ENCODE data around the gene DCUN1D3.

The DCUN1D3 gene

DNA sequence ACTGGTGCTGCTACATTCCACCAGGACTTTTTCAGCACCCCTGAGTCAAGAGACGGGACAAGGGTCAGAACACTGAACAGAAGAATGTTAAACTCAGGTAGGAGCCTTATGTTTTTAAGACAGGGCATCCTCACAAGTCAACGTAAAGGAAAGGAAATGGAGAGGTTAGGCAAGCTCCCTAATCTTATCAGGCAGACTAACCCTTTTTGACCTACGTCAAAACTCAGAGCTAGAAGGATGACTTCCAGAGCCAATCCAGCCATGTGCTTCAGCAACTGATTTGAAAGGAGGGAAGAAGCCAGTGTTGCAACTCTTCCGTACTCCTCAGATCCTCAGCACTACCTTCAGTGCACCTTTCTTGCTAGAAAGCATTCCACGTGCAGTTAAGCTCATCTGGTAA, 47.0 kb downstream of the DCUN1D3 start:
- TF ChIP-seq SNAI2 (CRISPR knock-in tag; IDR thresholded peaks at IDR 0.05), result no peak
- ATAC-seq, result no peak

DNA sequence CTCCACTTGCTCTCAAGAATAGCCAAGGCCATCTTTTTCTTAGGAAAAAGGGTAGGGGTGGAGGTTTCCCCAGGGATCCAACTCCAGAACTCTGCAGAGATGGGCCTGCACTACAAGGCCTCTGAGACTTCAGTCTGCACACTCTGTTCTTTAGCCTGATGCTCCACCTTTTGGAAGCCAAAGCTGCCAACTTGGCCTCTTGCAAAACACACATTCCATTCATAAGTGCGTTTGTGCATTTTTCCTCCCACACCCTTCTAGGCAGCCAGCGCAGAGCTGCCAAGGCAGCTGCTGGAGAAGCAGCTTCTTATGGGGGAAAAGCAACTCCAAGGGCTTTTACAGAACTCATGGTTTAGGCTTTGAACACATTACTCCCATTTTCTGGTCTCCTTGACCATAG, 48.6 kb downstream of the DCUN1D3 start:
- ATAC-seq, result peak; percentile 88
- TF ChIP-seq SNAI2 (CRISPR knock-in tag; IDR thresholded peaks at IDR 0.05) (no peak), ESRRG (CRISPR knock-in tag; IDR thresholded peaks at IDR 0.05) (no peak), RARB (CRISPR knock-in tag; IDR thresholded peaks at IDR 0.05) (no peak), ZNF8 (CRISPR knock-in tag; IDR thresholded peaks at IDR 0.05) (no peak), TOX (CRISPR knock-in tag; IDR thresholded peaks at IDR 0.05; ENCODE audit: borderline replicate concordance) (no peak), BACH2 (CRISPR knock-in tag; IDR thresholded peaks at IDR 0.05; ENCODE audit: borderline replicate concordance) (no peak), ZFP3 (CRISPR knock-in tag; IDR thresholded peaks at IDR 0.05) (no peak), ISL1 (CRISPR knock-in tag; IDR thresholded peaks at IDR 0.05) (no peak; the same call in 1 of the 2 replicates), TCF4 (CRISPR knock-in tag; IDR thresholded peaks at IDR 0.05; ENCODE audit: borderline replicate concordance) (no peak), PPARA (CRISPR knock-in tag; IDR thresholded peaks at IDR 0.05; ENCODE audit: borderline replicate concordance) (no peak)
- TF ChIP-seq, protein P1, sequence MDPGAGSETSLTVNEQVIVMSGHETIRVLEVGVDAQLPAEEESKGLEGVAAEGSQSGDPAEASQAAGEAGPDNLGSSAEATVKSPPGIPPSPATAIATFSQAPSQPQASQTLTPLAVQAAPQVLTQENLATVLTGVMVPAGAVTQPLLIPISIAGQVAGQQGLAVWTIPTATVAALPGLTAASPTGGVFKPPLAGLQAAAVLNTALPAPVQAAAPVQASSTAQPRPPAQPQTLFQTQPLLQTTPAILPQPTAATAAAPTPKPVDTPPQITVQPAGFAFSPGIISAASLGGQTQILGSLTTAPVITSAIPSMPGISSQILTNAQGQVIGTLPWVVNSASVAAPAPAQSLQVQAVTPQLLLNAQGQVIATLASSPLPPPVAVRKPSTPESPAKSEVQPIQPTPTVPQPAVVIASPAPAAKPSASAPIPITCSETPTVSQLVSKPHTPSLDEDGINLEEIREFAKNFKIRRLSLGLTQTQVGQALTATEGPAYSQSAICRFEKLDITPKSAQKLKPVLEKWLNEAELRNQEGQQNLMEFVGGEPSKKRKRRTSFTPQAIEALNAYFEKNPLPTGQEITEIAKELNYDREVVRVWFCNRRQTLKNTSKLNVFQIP (CRISPR knock-in tag; IDR thresholded peaks at IDR 0.05; ENCODE audit: borderline replicate concordance, low read depth), result no peak
- TF ChIP-seq, protein P2, sequence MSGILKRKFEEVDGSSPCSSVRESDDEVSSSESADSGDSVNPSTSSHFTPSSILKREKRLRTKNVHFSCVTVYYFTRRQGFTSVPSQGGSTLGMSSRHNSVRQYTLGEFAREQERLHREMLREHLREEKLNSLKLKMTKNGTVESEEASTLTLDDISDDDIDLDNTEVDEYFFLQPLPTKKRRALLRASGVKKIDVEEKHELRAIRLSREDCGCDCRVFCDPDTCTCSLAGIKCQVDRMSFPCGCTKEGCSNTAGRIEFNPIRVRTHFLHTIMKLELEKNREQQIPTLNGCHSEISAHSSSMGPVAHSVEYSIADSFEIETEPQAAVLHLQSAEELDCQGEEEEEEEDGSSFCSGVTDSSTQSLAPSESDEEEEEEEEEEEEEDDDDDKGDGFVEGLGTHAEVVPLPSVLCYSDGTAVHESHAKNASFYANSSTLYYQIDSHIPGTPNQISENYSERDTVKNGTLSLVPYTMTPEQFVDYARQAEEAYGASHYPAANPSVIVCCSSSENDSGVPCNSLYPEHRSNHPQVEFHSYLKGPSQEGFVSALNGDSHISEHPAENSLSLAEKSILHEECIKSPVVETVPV (CRISPR knock-in tag; IDR thresholded peaks at IDR 0.05), result no peak
- TF ChIP-seq, protein P3, sequence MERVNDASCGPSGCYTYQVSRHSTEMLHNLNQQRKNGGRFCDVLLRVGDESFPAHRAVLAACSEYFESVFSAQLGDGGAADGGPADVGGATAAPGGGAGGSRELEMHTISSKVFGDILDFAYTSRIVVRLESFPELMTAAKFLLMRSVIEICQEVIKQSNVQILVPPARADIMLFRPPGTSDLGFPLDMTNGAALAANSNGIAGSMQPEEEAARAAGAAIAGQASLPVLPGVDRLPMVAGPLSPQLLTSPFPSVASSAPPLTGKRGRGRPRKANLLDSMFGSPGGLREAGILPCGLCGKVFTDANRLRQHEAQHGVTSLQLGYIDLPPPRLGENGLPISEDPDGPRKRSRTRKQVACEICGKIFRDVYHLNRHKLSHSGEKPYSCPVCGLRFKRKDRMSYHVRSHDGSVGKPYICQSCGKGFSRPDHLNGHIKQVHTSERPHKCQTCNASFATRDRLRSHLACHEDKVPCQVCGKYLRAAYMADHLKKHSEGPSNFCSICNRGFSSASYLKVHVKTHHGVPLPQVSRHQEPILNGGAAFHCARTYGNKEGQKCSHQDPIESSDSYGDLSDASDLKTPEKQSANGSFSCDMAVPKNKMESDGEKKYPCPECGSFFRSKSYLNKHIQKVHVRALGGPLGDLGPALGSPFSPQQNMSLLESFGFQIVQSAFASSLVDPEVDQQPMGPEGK (CRISPR knock-in tag; IDR thresholded peaks at IDR 0.05; ENCODE audit: borderline replicate concordance), result no peak
- TF ChIP-seq, protein P4, sequence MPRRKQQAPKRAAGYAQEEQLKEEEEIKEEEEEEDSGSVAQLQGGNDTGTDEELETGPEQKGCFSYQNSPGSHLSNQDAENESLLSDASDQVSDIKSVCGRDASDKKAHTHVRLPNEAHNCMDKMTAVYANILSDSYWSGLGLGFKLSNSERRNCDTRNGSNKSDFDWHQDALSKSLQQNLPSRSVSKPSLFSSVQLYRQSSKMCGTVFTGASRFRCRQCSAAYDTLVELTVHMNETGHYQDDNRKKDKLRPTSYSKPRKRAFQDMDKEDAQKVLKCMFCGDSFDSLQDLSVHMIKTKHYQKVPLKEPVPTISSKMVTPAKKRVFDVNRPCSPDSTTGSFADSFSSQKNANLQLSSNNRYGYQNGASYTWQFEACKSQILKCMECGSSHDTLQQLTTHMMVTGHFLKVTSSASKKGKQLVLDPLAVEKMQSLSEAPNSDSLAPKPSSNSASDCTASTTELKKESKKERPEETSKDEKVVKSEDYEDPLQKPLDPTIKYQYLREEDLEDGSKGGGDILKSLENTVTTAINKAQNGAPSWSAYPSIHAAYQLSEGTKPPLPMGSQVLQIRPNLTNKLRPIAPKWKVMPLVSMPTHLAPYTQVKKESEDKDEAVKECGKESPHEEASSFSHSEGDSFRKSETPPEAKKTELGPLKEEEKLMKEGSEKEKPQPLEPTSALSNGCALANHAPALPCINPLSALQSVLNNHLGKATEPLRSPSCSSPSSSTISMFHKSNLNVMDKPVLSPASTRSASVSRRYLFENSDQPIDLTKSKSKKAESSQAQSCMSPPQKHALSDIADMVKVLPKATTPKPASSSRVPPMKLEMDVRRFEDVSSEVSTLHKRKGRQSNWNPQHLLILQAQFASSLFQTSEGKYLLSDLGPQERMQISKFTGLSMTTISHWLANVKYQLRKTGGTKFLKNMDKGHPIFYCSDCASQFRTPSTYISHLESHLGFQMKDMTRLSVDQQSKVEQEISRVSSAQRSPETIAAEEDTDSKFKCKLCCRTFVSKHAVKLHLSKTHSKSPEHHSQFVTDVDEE (CRISPR knock-in tag; IDR thresholded peaks at IDR 0.05), result no peak

DNA sequence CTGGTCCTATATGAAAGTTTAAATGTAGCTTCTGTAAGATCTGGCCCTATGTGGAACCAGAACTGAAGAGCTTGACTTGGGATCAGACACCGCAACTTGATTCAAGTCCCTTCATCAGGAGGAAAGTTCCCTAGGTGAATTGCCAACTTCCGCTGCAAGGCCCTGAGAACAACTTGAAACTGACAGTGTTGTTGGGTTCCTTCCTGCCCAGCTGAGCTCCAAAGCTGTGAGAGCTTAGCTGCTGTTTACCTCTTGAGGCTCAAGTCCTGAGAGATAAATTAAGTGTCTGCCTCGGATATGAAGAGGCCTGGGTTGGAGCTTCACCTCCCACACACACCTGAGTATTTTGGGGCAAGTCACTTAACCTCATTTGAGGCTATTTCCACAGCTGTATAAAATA, 49.2 kb downstream of the DCUN1D3 start:
- ATAC-seq, result no peak

More for the DNA sequence above, 49.2 kb downstream of the DCUN1D3 start:
- TF ChIP-seq, protein P1 (CRISPR knock-in tag; IDR thresholded peaks at IDR 0.05; ENCODE audit: borderline replicate concordance, low read depth), result no peak
- no peak for TF ChIP-seq ZNF565 (CRISPR knock-in tag; conservative IDR thresholded peaks at IDR 0.05; ENCODE audit: low read depth)
- no peak for TF ChIP-seq ESRRG (CRISPR knock-in tag; IDR thresholded peaks at IDR 0.05)
- TF ChIP-seq RARB (CRISPR knock-in tag; IDR thresholded peaks at IDR 0.05), result no peak
- TF ChIP-seq, protein P2 (CRISPR knock-in tag; IDR thresholded peaks at IDR 0.05), result no peak

Measured in SK-N-SH treated with all-trans-retinoic acid at 6 μM for 48 hours (cell line).